T-helper 2 cell treated with Interferon-gamma antibody and Interleukin-4, amounts not matched to agents 5 μg/mL and 100 μg/mL, for 36 hours (primary cell): Measurements from ENCODE around the gene ASCC1.
A peak's percentile ranks its signal among the peaks of the same experiment; 100 is the strongest.

Source experiments
- DNase-seq: peaks from one replicate; pipeline ENCODE4 v3.0.0; 2021; ENCODE audit warnings: low spot score
- H3K27ac Mint-ChIP-seq: one replicate; pipeline ENCODE4 v1.8.0; 2021; ENCODE audit warnings: mild to moderate bottlenecking, mixed read lengths
- H3K27me3 Mint-ChIP-seq: one replicate; pipeline ENCODE4 v1.8.0; 2021; ENCODE audit warnings: low read depth, mixed read lengths
- H3K36me3 Mint-ChIP-seq: one replicate; pipeline ENCODE4 v1.8.0; 2021; ENCODE audit warnings: low read depth, mixed read lengths
- H3K4me1 Mint-ChIP-seq: one replicate; pipeline ENCODE4 v1.8.0; 2021; ENCODE audit warnings: low read depth, mixed read lengths
- H3K4me3 Mint-ChIP-seq: one replicate; pipeline ENCODE4 v1.8.0; 2022; ENCODE audit warnings: mild to moderate bottlenecking, moderate library complexity, mixed read lengths
- H3K9me3 Mint-ChIP-seq: one replicate; pipeline ENCODE4 v1.8.0; 2021; ENCODE audit warnings: mixed read lengths

Gene ASCC1

DNA sequence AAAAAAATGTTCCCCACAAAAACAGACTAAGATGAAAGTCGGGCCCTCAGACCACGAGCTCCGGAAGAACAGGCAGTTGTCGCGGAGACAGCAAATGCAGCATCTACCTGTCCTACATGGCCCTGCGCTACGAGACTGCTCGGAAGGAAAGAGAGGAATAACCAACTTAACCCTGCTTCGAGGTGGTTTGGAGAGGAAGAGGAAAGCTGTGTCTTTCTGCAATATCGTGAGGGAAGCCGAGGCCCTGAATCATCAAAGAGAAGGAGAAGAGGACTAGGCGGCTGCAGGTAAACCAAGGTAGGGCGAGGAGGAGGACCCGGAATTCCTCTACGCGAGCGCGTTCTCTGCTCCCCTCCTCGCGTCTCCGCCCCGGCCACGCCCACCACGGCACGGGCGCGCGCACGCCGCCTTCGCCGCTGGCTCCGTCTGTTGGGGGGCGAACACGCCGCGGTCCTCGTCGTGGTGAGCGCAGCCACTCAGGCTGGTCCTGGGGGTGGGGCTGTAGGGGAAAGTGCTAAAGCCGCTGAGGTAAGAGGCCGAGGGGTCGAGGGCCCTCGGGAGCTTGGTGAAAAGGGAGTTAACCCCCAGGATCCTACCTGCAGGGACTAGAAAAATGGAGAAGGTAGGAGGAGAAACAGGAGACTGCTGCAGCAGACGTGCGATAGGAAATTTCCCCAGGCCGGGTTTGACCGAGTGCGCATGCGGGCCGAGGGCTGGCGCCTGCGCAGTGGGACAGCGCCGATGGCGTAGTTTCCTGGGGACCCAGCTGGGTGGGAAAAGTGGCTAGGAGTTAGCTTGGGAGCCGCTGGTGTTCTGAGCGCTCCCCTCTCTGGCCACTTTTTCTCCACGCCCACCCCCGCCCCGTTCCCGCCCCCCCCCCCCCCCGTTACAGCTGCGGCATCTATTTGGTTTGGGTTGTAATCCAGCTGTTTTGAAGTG lies at the start of gene ASCC1, which contains the start of gene ANAPC16:
ASCC1 (minus strand) TSS at position 666 of the 939 bp plus-strand sequence. CDS start 2,978 bp downstream, outside the sequence.
ANAPC16 (plus strand) TSS at position 402 of the 939 bp plus-strand sequence. CDS start 7,903 bp downstream, outside the sequence.
- H3K4me3 Mint-ChIP-seq, result peak within 1 kb of the TSS; percentile 100
- peaks cover 44% of the 10 kb centered on the region for H3K4me1 Mint-ChIP-seq
- H3K27me3 Mint-ChIP-seq, result no peaks in the 10 kb centered on the region
- H3K27ac Mint-ChIP-seq, result peak within 1 kb of the TSS; percentile 99
- H3K9me3 Mint-ChIP-seq, result no peaks in the 10 kb centered on the region
- peak; percentile 94 for DNase-seq
- peaks cover 28% of the 10 kb centered on the region for H3K36me3 Mint-ChIP-seq

- Mint-ChIP-seq H3K27ac (no peak overlapping the region), H3K36me3 (no peaks in the 10 kb centered on the region), H3K4me3 (no peak overlapping the region), H3K4me1 (peaks cover 25% of the 10 kb centered on the region), H3K9me3 (no peaks in the 10 kb centered on the region), H3K27me3 (no peaks in the 10 kb centered on the region)
- DNase-seq, result no peak
Measured at GRCh38 chr10:72265508-72265907, 49.4 kb upstream of the ASCC1 start.

- Mint-ChIP-seq H3K27me3 (no peaks in the 10 kb centered on the region), H3K36me3 (no peaks in the 10 kb centered on the region), H3K4me3 (no peak overlapping the region), H3K27ac (no peak overlapping the region), H3K4me1 (peaks cover 31% of the 10 kb centered on the region), H3K9me3 (no peaks in the 10 kb centered on the region)
- no peak for DNase-seq
Measured at GRCh38 chr10:72264536-72264935, 48.5 kb upstream of the ASCC1 start.

- peak overlapping the region; percentile 31 for H3K27ac Mint-ChIP-seq
- H3K27me3 Mint-ChIP-seq, result no peaks in the 10 kb centered on the region
- H3K4me3 Mint-ChIP-seq, result peak overlapping the region; percentile 36
- peaks cover 35% of the 10 kb centered on the region for H3K4me1 Mint-ChIP-seq
- DNase-seq, result no peak
- no peaks in the 10 kb centered on the region for H3K9me3 Mint-ChIP-seq
- H3K36me3 Mint-ChIP-seq, result no peaks in the 10 kb centered on the region
Measured at GRCh38 chr10:72263613-72264241, 47.7 kb upstream of the ASCC1 start.

GRCh38 chr10:72261784-72262404 lies 45.8 kb upstream of the ASCC1 start:
- H3K4me1 Mint-ChIP-seq, result peaks cover 44% of the 10 kb centered on the region
- no peaks in the 10 kb centered on the region for H3K27me3 Mint-ChIP-seq
- H3K4me3 Mint-ChIP-seq, result peak overlapping the region; percentile 90

GRCh38 chr10:72260976-72261783 lies 45.1 kb upstream of the ASCC1 start:
- peak overlapping the region; percentile 90 for H3K4me3 Mint-ChIP-seq
- H3K27ac Mint-ChIP-seq, result peak overlapping the region; percentile 97
- no peaks in the 10 kb centered on the region for H3K9me3 Mint-ChIP-seq
- H3K36me3 Mint-ChIP-seq, result no peaks in the 10 kb centered on the region
- peak; percentile 81 for DNase-seq
- H3K4me1 Mint-ChIP-seq, result peaks cover 48% of the 10 kb centered on the region
- no peaks in the 10 kb centered on the region for H3K27me3 Mint-ChIP-seq

More at GRCh38 chr10:72261784-72262404, 45.8 kb upstream of the ASCC1 start:
- no peak for DNase-seq
- no peaks in the 10 kb centered on the region for H3K9me3 Mint-ChIP-seq
- no peaks in the 10 kb centered on the region for H3K36me3 Mint-ChIP-seq
- H3K27ac Mint-ChIP-seq, result peak overlapping the region; percentile 97

- peak; percentile 87 for DNase-seq
- Mint-ChIP-seq H3K27me3 (no peaks in the 10 kb centered on the region), H3K4me3 (peak overlapping the region; percentile 90), H3K4me1 (peaks cover 53% of the 10 kb centered on the region), H3K36me3 (no peaks in the 10 kb centered on the region), H3K27ac (peak overlapping the region; percentile 97), H3K9me3 (no peaks in the 10 kb centered on the region)
Measured at GRCh38 chr10:72260239-72260975, 44.3 kb upstream of the ASCC1 start.

DNA sequence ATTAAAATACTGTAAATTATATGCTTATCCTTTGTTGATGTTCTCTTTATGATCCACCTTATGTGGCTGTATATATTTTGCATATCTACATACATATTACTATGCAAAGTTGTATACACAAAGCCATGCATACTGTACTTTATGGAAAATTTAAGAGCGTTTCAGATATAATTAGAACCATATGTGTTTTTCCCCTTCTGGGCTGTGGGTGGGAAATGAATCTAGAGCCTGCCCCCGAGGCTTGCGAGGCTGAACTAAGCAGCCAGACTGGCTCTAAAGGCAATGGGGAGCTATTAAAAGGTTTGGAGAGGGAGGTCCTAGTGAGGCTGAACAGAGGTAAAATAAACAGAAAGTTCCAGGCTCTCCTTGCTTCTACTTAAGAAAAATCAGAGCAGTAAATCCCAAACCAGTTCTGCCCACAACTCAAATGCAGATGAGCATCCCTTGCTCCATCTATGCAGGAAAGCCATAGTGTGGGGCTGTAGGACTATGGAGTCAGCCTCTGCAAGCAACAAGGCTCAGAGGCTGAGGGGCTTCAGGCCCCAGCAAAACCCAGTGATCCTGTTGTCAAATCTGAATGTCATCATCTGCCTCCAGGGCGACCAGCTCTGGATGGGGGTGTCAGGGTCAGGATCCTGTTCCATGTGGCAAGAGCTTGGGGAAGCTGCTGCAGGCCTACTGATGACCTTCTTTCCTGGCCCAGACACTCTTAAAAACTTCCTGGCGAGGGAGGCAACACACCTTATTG lies 43.6 kb upstream of the ASCC1 start:
- DNase-seq, result no peak
- Mint-ChIP-seq H3K36me3 (no peaks in the 10 kb centered on the region), H3K9me3 (no peaks in the 10 kb centered on the region), H3K27me3 (no peaks in the 10 kb centered on the region), H3K4me1 (peaks cover 60% of the 10 kb centered on the region), H3K27ac (peak overlapping the region; percentile 97), H3K4me3 (peak overlapping the region; percentile 90)

- H3K9me3 Mint-ChIP-seq, result no peaks in the 10 kb centered on the region
- H3K27me3 Mint-ChIP-seq, result no peaks in the 10 kb centered on the region
- peaks cover 60% of the 10 kb centered on the region for H3K4me1 Mint-ChIP-seq
- peak overlapping the region; percentile 61 for H3K27ac Mint-ChIP-seq
- H3K36me3 Mint-ChIP-seq, result no peaks in the 10 kb centered on the region
- no peak for DNase-seq
- H3K4me3 Mint-ChIP-seq, result no peak overlapping the region
Measured at GRCh38 chr10:72258617-72259016, 42.5 kb upstream of the ASCC1 start.

DNA sequence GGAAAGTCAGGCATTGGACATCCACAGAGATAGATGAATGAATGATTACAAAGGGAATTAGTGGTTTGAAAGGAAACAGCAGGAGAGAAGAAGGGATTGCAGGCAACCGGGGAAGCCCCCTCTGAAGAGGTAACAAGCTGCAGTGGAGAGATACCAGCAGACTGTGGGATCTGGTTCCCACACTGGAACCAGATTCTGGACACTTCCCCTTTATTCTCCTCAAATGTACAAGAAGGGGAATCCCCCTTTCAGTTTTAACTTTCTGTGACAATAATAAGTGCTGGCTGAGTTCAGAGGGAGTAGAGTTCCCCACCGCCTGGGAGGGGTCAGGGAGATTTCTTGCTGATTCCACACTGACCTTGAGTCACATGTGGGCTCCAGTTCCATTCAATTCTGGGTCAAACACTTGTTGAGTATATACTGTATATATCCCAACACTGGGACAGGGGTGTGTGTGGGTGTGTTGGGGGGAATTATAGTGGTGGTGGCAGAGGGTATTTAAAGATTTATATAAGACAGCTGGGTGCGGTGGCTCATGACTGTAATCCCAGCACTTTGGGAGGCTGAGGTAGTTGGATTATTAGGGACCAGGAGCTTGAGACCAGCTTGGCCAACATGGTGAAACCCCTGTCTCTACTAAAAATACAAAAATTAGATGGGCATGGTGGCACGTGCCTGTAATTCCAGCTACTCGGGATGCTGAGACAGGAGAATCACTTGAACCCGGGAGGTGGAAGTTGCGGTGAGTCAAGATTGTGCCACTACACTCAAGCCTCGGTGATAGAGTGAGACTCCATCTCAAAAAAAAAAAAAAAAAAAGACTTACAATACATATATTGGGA lies 41.2 kb upstream of the ASCC1 start:
- Mint-ChIP-seq H3K4me3 (peak overlapping the region; percentile 39), H3K27me3 (no peaks in the 10 kb centered on the region), H3K27ac (peak overlapping the region; percentile 77), H3K9me3 (no peaks in the 10 kb centered on the region), H3K36me3 (no peaks in the 10 kb centered on the region), H3K4me1 (peaks cover 67% of the 10 kb centered on the region)
- no peak for DNase-seq

- Mint-ChIP-seq H3K9me3 (no peaks in the 10 kb centered on the region), H3K4me1 (peaks cover 66% of the 10 kb centered on the region), H3K36me3 (no peaks in the 10 kb centered on the region), H3K4me3 (peak overlapping the region; percentile 42), H3K27ac (peak overlapping the region; percentile 48), H3K27me3 (no peaks in the 10 kb centered on the region)
- DNase-seq, result no peak
Measured at GRCh38 chr10:72255977-72256729, 40.1 kb upstream of the ASCC1 start.
